Measurements from ENCODE around the gene PLEKHA5.
"Not testable (repeated sequence)": the region's sequence is repeated elsewhere in the genome, so short reads cannot be mapped to it uniquely, and the experiment has no call there.

Gene PLEKHA5

DNA sequence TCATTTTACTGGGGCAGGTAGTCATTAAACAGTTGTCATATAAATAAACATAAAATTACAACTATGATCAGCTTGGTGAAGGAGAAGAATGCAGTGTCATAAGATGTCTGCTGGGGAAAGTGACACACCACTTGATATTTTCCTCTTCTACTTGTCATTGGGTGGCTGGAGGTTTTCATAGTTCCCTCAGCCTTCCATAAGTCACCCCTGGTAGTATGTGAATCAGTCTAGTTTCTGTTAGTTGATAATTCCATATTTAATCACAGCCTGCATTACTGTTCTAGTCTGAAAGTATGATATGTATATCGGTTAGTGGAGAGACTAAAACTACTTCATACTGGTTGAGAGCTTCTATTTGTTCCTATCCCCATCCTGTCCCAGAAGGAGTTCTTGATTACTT is 38.2 kb downstream of the PLEKHA5 start:
- DNase-seq: no peak

DNA sequence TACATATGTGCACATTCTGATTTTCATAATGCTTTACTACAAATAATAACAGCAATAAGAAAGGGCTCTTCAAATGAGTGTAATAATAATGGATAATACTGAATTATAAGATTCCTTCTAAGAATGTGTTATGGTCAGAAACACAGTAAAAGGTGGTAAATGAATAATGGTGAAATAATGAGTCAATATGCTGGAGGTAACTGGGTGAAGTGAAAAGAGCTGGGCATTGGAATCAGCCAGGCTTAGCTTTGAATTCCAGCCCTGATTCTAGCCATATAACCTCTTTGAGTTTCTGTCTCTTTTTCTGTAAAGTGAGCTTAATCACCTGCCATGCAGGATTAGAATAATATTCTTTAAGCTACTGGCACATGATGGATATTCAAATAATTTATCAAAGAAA is 39.1 kb downstream of the PLEKHA5 start:
- DNase-seq: no peak

DNA sequence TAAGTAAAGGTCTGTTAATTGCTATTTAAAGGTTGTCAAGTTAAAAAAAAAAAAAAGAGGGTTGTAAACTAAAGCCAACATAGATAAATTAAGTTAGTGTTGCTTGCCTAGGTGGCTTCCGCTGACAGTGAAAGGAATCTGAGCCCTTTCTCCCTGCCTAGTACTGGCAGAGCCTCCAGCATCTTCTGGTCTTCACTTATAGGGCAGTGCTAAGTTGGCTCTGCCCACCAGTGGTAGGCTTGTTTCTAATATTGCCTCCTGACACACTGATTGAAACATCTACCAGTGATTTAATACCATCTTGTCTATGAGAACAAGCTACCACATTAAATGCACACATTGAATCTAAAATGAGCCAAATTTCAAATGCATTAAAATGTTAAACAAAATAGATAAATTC is 39.7 kb downstream of the PLEKHA5 start:
- DNase-seq: no peak

DNA sequence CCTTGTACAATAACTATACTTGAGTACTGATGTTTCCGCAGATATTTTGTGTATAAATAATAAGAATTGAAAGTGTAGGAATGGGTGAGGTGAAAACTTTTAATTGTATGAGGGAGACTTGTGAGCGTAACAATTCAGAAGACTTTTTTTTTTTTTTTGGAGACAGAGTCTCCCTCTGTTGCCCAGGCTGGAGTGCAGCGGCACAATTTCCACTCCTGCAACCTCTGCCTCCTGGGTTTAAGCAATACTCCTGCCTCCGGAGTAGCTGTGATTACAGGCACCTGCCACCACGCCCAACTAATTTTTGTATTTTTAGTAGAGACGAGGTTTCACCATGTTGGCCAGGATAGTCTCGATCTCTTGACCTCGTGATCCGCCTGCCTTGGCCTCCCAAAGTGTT is 40.8 kb downstream of the PLEKHA5 start:
- DNase-seq: not testable (repeated sequence)

DNA sequence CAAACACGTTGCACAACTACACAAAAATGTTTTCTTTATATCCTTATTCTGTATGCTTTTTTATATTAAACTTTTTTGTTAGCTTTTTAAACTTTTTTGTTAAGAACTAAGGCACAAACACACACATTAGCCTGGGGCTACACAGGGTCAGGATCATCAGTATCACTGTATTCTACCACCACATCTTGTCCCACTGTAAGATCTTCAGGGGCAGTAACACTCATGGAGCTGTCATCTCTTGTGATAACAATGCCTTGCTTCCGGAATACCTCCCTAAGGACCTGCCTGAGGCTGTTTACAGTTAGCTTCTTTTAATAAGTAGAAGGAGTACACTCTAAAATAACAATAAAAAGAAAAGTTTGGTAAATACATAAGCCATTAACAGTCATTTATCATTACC is 42.2 kb downstream of the PLEKHA5 start:
- DNase-seq: no peak

DNA sequence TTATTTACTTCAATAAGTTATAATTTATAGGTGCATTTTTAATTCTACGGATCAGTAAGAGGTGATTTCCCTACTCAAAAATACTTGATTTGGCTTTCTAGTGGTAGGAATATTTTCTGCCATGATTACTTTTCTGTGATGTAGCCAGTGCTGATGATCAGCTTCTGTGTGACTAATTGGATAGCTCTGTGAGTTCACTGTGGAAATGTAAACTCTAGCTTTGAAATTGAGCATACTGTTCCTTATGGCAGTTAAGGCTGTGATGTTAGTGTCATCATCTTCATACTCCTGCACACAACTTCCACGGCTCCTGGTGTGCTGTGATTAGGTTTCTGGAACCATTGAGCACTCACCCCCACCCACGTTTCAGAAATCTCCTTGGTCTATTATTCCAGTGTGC is 48.2 kb downstream of the PLEKHA5 start:
- no peak for DNase-seq

DNA sequence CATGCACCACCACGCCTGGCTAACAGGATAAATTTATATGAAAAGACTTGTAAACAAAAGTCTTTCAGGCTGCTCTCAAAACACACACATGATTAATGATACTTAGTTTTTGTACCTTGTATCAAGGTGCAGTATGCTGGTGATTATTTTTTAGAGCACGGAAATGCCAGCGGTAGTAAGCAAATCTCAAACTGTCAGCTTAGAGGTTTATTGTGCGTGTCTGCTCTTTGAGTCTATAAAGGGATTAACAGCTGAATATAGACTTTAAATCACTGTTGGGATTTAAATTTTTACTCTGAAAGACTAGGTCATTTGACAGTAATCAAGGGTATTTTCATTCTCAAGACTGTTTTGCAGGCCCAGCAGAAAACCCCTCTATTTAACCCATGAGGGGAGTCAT is 50.5 kb downstream of the PLEKHA5 start:
- no peak for DNase-seq

DNA sequence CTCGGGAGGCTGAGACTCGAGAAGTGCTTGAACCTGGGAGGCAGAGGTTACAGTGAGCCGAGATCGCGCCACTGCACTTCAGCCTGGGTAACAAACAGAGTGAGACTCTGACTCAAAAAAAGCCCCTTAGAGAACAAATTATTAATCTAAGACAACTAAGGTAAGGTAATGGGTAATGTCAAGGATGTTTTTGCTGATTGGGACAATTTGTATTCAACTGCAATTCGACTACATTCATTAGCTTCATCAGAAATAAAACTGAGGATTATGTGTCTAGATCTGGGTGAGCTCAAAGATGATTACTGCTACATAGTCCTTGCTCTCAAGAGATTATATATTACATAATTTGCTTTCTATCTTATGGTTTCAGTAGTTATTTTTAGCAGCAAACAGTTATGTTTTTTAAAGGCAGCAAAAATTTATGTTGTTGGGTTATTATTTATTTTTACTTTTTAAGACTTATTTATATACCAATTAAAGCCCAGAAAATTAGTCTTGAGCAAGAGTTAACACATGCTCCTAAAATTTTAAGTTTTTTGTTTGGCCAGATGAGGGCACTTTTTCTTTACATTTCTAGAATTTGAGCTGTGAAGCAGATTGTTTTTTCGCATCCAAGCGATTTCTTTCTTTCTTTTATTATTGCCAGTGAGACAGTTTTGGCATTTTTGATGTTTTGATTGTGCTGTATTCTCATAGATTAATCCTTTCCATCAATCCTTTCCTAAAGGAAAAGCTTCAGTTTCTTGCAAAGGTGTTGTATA is 52.3 kb downstream of the PLEKHA5 start:
- DNase-seq: peak in 1 of 2 donors; percentile 20

DNA sequence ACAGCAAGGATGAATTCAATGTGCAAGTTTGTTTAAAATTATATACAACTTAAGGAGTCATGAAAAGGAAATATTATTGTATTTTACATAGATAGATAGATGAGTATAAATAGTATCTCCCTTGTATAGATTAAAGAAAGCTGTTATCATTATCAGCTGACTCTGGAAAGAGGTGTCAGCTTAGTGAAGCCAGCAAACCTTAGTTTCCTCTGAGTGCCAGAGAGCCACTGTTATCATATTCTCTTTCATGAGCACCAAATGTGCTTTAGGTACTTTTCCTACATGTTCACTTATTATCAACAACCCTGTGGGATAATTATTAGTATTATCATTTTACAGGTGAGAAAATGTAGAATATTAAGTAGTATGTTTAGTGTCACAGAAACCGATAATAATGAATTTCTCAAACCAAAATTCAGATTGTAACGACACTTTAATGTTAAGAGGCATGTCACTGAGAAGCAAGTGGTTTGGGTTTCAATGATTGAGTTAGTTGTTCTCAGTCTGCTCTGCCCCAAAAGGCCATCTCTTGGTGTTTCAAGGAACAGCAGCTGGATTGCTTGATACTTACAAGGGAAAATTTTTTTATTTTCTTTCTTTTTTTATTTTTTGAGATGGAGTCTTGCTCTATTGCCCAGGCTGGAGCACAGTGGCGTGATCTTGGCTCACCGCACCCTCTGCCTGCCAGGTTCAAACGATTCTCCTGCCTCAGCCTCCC is 53.7 kb downstream of the PLEKHA5 start:
- no peak for DNase-seq

DNA sequence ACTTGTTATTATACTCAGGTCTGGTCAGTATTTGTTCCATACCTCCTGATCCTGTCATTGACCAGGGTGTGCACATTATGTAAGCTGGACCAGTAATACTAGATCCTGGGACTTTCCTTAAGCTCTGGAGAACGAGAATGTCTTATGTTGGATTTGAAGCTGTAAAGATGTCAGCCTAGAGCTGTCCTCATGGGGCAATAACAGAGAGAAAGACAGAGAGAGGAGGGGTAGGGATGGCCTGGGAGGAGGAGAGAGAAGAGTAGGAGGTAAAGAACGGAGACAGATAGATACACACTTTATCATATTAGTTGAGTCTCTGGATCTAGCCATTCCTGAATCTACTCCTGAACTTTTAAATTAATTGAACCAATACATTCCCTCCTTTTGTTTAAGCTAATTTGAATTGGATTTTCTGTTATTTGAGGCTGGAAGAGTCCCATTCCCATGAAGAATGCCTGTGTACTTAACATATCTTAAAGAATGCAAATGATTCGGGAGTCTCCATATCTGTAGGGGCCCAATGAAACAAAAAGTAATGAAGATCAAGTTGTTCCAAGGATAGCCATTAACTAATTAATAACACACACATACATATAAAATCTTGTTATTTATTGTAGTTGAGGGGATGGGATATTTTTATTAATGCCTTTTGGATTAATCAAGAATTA is 55.9 kb downstream of the PLEKHA5 start:
- DNase-seq: no peak

DNA sequence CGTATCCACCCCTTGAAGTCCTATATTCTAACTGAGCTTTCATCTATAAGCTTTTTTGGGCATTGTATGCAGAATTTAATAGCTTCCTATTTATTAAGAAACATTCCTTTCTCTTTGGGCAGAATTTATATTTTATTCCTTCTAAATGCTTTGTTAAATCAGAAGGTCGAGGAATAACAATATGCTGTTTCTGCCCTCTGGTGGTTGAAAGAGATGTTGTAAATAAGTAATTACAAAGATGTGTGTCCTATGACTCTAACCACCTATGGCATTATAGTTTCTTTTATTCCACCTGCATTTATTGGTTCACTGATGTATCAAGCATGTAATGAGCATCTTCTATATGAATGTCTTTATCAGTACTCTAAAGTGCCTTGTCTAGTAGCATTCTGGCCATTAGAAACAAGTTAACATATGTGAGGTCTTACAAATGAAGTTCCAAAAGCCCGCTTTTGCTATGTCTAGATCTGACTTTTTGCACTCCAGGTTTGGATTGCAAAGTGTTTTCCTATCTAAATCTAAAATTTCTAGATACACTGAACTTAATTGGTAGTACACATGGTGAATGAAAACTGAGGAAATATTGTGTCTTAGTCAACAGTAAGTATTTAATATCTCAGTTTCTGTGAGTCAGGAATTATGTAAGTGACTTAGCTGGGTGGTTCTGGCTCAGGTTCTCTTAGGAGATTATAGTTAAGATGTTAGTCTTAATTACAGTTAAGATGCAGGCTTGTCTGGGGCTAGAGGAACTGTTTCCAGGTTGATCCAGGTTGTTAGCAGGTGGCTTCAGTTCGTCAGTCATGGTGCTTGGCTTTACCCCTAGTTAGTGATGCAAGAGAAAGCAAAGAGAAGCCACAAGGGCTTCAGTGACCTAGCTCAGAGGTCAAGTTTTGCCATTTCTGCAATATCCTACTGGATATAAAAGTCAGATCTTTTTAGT is 57.5 kb downstream of the PLEKHA5 start:
- peak; percentile 39 to 66 for DNase-seq

DNA sequence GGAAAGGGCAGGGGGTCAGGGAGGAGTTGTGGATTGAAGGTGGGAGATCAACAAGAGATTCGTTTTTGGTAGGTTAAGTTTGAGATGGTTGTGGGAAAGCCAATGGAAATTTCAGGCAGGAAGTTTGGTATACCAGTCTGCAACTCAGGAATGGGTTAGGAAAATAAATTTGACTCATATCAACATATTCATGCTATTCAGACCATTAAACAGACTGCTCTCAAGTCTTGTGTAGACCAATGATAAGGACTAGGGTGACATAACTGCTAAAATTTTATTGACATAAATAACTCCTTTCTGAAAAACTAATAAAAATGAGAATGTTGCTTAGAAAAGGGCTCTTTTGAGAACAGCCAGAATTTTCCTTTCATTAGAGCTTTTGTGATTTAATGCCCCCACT is 60.0 kb downstream of the PLEKHA5 start:
- DNase-seq: no peak

DNA sequence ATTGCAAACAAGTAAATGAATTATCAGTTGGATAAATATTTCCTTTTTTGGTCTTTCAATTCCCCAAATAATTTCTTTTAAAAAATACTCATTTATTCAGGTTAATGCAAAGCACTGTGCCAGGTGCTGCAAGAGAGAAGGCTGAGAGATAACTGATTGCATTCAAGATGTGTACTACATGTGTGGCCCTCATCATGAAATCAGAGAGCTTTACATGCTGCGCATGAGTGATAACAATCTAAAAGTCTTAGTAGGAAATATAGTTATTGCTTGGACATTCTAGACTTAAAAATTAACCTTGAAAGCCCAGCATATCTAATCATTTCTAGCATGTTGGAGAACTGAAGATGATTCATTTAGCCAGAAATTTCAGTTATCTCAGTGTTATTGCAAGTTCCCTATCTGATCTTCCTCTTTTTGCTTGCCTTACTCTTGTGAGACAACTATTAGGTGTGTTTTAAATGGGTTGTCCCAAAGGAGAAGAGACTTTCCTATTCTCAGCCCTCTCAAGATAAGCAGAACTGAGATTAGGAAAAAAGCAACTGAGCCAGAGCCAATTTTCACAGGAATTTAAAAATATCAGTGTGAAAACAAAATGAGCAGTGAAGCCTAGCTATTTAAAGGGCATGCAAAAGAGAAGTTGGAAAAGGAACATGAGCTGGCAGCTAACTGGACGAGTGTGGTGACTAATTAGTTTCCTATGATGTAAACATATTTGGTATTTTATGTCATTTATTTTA is 60.9 kb downstream of the PLEKHA5 start:
- peak; percentile 53 to 64 for DNase-seq

DNA sequence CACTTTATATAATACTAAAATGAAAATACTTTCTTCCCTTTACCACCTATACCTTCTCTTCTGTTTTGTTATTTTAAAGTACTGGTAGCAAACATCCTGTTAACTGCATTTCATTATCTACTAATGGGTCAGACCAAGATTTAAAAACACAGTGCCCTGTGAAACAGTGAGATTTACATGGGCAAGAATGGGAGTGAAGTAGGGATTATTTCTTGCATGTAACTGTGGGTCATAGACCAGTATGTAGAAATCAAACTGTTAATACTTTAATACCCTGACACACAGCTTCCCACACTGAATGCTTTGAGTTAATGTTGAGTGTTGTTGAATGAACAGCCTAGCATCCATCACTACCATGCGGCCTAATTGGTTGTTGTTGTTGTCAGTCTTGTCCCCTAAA is 61.6 kb downstream of the PLEKHA5 start:
- DNase-seq: no peak

DNA sequence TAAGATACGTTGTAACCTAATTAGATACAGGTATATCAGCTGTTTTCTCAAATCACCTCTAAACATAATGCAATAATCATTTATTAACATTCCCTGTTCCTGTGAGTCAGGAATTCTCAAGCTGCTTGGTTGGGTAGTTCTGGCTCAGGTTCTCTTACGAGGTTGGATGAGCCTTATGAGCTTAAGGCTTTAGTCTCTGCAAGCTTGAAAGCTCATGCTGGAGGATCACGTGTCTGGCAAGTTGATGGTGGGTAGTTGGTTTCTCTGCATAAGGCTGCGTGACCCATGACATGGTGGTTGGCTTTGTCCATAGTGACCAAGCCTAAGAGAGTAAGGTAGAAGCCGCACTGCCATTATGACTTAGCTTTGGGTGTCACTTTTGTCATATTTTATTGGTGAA is 62.0 kb downstream of the PLEKHA5 start:
- no peak for DNase-seq

DNA sequence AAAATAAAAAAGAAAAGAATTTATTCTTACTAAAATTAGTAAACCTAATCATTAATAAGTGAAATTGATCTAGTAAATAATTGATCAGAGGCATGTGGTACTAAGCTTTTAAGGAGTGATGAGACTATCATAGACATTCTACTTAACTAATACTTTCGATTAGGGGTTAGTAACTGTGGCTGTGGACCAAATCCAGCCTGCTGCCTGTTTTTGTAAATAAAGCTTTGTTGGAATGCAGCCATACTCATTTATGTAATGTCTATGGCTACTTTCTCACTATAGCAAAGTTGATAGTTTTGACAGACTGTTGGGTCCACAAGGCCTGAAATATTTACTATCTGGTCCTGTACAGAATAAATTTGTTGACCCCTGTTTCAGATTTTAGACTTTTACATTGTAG is 63.2 kb downstream of the PLEKHA5 start:
- no peak for DNase-seq

DNA sequence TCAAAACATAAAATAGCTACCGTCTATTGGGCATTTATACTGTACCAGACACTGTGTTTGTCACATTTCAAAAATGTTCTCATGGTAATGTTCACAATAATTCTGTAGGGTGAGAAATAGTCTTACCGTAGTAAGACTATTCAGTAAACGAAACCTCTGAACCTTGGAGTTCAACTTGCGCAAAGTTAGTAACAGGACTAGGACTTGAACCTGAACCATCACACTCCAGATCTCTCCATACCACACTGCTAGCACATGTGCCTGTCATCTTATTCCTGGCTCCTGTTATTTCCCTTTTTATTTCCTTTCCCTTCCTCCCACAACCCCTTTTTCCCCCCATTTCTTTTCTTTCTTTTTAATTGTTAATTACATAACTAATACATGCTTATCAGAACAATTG is 65.4 kb downstream of the PLEKHA5 start:
- DNase-seq: no peak

DNA sequence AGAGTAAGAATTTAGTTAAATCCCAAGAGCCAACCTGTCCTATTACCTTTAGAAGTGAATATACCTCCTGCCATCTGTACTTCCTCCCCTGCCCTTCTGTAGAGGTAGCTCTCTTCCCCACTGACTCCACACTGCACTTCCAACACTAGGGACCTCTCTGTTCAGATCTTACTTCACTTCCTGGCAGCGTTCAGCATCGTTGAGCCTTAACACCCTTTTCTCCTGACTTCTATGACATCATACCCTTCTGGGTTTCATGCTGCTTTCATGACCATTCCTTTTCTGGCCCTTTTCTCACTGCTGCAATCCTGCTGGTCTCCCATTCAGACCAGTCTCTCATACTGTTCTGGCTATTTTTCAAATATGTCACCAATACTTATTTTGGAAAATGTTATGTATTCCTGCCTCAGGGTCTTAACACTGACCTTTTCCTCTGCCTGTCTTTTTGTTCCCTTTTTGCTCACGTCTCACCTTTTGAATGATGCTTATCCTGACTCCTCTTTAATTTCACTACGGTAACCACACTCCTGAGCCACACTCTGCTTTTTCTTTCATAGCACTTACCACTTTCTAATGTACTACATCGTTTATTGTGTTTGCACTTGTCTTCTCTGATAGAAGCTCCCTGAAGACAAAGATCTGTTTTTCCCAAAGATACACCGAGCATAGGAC is 67.6 kb downstream of the PLEKHA5 start:
- no peak for DNase-seq

DNA sequence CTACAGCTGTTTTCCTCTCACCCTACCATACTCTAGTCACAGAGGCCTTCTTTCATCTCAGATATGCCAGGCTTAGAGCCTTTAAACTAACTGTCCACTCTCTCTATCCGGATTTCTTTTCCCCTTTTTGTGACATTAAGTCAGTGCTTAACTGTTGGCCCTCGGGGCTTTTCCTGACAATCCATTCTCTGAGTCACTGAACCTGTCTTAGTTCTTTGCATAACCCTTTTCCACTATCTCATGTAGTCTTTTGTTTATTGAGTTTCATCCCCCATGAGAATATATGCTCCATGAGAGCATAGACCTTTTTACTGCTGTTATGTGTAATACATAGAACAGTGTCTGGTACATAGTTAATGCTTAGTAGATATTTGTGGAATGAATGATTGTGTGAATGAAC is 68.7 kb downstream of the PLEKHA5 start:
- DNase-seq: no peak

DNA sequence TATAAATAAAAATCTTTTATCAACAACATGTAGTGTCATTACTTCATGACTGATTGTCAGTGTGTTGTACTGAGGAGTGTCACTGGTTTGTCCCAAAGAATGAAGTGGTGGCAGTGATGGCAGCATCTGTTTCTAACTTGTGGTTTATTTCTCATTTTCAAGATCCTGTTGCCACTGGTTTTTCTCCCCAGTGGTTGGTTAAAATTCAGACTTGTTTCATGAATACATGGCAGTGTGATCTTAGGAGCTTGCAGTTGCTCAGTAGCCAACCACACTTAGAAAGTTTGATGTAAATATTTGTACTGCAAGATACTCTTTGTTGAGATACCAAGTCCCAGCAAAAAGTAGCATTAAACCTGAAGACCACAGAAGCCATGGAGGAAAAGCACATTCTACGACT is 69.8 kb downstream of the PLEKHA5 start:
- no peak for DNase-seq

DNA sequence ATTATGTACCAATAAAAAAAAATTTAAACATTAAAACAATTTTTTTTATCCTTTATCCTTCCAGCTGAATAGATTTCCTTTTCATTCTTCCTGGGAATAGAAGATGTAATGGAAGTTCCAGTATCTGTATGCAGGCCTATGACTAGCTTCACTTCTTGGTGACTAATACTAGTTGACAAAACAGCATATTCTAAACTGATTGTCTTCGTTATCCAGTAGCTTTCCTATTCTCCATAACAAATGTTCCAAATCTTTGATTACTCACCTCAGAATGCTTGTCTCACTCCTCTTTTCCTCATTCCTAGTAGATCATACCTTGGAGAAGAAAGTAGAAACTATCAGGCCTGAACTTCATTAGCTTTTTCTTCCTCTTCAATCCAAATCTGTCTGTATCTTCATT is 70.7 kb downstream of the PLEKHA5 start:
- no peak for DNase-seq

DNA sequence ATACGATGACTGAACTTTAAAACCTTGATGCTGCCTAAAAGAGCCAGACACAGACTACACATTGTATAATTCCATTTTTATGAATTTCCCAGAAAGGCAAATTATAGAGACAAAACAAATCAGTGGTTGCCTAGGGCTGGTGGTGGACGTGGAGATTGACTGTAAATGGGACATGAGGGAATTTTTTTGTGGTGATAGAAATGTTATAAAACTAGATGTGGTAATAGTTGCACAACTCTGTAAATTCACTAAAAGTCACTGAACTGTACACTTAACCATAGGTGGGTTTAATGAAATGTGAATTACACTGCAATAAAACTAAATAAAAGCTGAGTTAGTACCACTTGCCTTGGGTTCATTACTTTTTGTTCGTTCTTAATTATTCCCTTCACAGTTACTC is 72.1 kb downstream of the PLEKHA5 start:
- peak; percentile 60 to 68 for DNase-seq
